AG20443 (cell line): Measurements from ENCODE around the gene PEAK1.

Experiments
- DNase-seq: peaks from one replicate; pipeline ENCODE4 v3.0.0; 2012; ENCODE audit warnings: low spot score, mixed read lengths

The PEAK1 gene

GRCh38 chr15:77091097-77091496 lies 328.8 kb downstream of the PEAK1 start:
- no peak for DNase-seq

- no peak for DNase-seq
These were observed 332.7 kb downstream of the PEAK1 start for GRCh38 chr15:77087213-77087612.

DNA sequence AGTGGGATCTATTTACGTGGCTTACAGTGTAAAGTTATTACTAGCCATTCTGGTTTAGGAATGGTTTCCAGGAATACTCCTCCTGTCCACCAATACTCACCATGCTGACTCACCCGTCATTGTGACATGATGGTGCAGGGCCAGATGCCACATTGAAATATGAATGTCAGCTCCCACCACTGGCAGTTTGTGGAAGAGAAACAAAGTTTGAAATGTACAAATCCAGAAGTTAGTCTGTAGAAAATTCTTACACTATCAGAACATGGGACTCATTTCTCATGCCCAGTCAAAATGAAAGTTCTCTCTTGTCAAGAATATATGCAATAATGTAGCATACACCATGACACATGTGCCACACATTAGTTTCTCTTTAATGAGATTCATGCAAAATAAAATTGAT lies 334.6 kb downstream of the PEAK1 start:
- DNase-seq: peak; percentile 58

DNA sequence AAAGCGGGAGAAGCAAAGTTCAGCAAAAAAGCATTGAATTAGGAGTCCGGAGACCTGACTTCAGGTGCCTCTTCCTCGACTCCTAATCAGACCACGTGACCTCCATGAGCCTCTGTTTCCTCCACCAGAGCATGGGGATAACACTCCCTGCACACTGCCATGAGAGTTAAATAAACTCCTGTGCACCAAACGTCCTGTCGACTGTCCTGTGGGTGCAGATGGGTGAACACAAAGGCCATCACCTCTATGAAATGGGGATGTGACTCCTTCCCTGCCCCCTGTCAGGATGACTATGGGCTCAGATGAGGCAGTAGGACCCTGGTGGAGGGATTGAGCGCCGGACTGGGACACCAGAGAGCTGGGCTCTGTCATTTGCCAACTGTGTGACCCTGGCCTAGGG lies 335.5 kb downstream of the PEAK1 start:
- no peak for DNase-seq

DNA sequence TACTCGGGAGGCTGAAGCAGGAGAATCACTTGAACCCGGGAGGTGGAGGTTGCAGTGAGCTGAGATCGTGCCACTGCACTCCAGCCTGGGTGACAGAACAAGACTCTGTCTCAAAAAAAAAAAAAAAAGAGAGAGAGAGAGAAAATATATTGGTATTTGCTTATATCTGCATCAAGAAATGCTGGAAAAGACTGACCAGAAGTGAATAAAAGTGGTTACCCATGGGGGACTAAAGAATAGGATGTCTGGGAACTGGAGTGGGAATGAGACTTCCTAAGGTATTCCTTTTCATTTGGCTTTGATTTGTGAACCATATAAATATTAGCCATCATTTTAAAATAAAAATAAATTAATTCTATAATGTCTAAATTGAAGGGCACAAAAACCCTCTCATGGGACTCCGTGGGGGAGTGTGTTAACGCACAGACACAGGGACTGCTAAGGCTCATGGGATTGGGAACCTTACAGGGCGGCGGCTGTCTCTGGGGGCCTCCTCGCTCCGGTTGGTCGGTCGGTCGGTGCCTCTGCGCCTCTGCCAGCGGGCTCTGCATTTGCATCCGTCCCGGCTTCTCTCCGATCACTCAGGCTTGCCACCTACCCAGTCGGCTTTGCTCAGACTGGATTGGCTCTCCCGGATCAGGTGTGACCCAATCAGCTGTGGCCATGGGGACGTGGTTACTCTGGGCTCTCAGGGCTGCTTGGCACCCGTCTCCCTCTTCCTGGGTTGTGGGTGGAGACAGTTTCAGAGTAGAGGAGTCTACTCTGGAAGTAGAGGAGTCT lies 336.3 kb downstream of the PEAK1 start:
- peak; percentile 75 for DNase-seq

- no peak for DNase-seq
These were observed 337.9 kb downstream of the PEAK1 start for GRCh38 chr15:77081971-77082370.

DNA sequence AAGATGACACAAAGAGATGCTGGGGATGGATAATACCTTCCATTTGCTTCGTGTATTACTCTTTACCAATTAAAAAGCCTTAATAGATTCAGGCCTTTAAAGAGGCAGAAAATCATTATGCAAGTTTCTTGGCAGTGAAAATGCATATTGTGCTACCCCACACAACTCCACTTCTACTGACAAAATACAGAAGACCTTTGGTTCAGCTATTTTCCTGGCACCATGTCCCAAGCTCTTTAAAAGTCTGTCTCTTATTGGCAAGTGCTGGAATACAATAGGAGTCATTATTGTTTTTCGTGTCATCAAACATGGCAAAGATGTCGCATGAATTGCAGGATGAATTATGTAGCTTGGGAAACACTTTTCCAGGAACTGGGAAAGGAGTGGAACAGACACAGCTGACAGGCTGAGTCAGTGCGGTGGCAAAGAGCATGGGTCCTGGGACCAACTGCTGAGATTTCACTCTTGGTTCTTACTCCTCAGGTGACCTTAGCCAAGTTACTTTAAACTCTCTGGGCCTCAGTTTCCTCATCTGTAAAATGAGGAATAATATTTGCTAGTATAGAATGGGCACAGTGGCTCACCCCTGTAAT lies 343.5 kb downstream of the PEAK1 start:
- no peak for DNase-seq

DNA sequence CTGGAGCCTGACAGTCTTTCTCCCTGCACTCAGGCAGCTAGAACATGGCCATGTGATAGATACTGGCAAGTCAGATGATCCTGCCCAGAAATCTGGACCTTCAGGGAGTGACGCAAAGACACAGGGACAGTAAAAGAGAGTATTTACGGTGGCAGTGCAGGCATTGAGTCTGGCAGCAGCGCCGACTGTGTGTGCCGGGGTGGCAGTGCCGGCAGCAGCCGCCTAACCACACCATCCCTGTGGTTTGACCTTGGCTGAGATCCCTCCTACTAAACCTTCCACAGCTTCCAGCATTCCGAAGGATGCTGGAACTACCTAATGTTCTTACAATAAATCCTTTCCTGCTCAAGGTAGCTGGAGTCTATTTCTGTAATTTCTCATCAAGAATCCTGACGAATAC lies 344.4 kb downstream of the PEAK1 start:
- DNase-seq: peak; percentile 43

- no peak for DNase-seq
These were observed 345.6 kb downstream of the PEAK1 start for GRCh38 chr15:77074350-77074749.

GRCh38 chr15:77071305-77072223 lies 348.3 kb downstream of the PEAK1 start:
- DNase-seq: no peak

DNA sequence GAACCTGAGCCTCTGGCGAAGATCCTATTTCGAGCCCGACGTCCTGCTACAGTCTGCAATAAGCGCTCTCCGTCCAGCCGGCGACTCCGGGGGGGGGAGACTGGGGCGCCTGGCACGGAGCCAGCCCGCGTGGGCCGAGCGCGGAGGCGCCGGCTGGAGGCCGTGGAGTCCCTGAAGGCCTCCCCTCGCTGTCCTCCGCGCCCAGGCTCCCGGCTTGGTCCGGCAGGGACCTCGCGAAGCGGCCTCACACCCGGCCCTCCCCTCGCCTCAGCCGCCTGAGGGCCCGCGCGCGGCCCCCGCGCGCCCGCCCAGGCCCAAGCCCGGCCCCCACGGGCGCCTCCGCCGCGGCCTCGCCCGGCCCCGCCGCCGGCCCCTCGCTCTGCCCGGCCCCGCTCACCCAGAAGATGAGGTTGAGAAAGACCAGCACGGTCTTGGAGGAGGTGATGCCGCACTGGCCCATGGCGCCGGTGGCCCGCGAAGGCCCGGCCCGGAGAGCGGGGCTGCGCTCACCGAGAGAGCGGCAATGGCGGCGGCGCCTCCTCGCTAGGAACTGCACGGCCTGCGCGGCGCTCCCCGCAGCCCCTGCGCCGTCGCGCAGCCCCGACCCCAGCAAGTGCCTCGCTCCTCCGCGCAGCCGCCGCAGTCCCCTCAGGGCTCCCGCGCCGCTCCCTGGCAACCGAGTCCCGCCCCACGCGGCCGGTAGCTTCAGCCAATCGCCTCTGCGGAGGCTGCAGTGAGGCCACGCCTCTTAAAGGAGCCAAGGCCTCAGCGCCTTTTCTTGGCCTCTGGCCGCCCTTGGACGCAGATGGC lies 349.2 kb downstream of the PEAK1 start, which contains the start of gene TSPAN3:
TSS of gene TSPAN3 (minus strand) at position 615 of the 810 bp plus-strand sequence. CDS start at position 460, 155 bp downstream.
- DNase-seq: peak; percentile 97

DNA sequence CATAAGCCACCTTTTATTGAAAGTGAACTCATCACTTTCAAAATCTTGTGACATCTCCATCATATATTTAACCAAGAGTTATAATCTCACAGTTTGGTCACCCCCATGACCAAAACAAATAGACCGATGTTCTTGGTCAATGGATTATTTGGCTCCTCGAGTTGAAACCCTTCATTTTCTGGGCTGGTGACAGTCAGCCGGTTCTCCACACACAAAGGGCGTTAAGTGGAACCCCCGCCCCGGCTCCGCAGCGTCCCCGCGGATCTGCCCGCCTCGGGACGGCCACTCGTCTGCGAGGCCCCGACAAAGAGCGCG lies 349.8 kb downstream of the PEAK1 start:
- DNase-seq: no peak

DNA sequence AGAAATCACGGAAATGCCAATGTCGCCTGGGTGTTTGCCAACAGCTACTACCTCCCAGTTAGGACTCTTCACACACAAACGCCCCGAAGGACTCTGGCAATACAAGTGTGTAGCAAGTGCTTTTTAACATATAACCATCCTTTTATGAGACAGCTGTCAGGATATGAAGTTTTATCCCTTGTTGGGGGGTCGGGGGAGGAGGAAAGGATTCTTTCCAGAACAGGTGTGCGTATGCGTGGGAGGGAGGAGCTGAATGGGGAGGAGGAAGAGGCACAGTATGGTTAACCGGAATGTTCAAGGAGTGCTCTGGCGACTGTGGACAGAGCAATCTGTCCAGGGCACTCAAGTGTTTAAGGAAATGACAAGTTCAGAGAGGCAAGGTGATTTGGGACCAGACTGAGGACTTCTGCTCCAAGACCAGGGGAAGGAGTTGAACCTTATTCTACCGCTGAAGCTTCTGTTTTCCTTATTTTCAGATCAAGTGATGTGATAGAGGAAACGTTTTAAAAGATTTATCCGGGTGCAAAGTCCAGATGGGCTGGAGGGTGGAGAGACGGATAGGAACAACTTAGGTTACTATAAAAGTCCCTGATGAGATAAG lies 350.3 kb downstream of the PEAK1 start:
- DNase-seq: no peak

GRCh38 chr15:77068633-77069032 lies 351.3 kb downstream of the PEAK1 start:
- DNase-seq: no peak

GRCh38 chr15:77067691-77068367 lies 352.1 kb downstream of the PEAK1 start:
- no peak for DNase-seq

DNA sequence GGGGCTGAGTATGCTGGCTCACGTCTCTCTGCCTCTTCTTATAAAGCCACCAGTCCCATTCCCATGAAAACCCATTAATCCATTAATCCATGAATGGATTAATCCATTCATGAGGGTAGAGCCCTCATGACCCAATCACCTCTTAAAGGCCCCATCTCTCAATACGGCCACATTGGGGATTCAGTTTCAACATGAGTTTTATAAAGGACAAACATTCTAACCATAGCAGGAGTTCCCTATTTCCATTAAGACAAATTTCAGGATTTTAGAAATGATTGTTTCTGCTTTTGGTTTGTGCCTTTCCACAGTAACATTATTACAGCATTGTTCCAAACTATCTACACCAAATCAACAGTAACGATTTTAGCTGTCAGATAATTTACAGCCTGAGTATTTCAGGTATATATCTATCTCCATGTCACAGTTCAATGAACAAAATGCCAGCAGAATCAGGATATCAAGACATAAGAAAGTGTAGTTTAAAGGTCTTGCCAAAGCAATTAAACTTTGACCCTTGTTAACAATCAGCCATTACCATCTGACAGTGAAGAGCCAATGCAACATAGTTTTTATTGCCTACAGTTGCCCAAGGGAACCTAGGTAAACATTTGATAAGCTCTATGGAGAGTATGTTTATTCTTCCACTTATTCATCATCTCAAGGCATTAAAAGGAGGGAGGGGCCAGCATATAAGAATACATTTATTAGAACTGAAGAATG lies 352.8 kb downstream of the PEAK1 start:
- no peak for DNase-seq

DNA sequence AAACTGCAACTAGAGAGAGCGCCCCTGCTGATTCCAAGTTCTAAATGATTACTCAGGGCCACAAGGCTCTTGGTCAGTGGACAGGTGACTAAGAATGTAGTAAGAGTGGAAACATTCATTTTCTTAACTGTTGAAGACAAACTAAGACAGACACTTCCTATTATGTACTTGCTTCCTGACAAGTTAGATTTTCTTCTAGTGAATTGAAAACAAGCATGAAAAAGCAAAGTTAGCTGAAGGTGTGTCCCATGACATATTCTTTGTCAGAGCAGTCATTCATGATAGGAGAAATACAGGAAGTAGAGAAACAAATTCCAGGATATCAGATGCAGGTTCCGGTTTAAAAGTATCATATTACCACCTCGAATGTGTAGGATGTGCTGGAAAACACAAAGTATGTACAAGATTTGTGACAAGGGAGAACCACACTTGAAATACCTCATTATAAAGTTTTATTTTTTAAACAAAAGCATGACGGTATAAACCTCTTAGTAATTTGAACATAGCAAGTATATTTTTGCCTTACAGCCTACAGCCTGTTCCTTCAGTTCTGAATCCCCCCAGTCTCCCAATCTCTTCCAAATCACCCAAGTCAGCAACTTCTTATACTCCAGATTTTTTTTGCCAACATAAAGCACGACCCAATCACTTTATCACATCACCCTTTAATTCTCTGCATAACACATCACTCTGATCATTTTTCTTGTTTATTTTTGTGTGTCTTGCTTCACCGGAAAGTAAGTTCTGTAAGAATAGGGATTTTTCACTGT lies 355.2 kb downstream of the PEAK1 start:
- no peak for DNase-seq

- DNase-seq: no peak
These were observed 355.8 kb downstream of the PEAK1 start for GRCh38 chr15:77064063-77064462.

- no peak for DNase-seq
These were observed 356.7 kb downstream of the PEAK1 start for GRCh38 chr15:77063249-77063648.
